SK-N-SH (cell line): ENCODE data around the gene LDB3. TPM values are rescaled to one million over a fixed set of nuclear protein-coding genes. Genes with fewer than 3 reads are reported as not detected.

Source experiments
- CTCF ChIA-PET: fragments of 300-600, 350-600 bp; formaldehyde crosslinking; extraction: SDS; loops from one replicate; lab custom pipeline; 2021; lab: Yijun Ruan, JAX
- POLR2A ChIA-PET: fragments of 350-600 bp; sonication (Branson Sonifier 250); formaldehyde crosslinking; extraction: SDS; loops from one replicate; lab custom pipeline; 2020; ENCODE audit warnings: antibody characterized with exemption, inconsistent platforms; lab: Yijun Ruan, JAX
- DNase-seq: peaks from one replicate; pipeline ENCODE4 v3.0.0; 2012
- H2AFZ ChIP-seq: fragments of 200-600 bp; sonication (generic); 2 replicates; pipeline ENCODE4 v1.8.1; 2016; ENCODE audit warnings: antibody characterized with exemption, mild to moderate bottlenecking, low read depth
- H3F3A ChIP-seq: fragments of 200-600 bp; sonication (generic); replicated peaks from 2 replicates; pipeline ENCODE3; 2016; ENCODE audit warnings: antibody characterized with exemption, mild to moderate bottlenecking; ENCODE audit not compliant: insufficient read depth
- H3K27ac ChIP-seq, 2 experiments: fragments of 200-500 bp in 1 of 2; fragments of 200-600 bp in 1 of 2; sonication (Bioruptor generic) in 1 of 2; sonication (generic), shearing (Covaris generic) in 1 of 2; 2 replicates each; pipeline versions ENCODE4 v1.5.1 to v1.6.1; 2014 to 2016; ENCODE audit warnings: low read depth in 2 of 2, inconsistent platforms in 1 of 2, low read length in 1 of 2, mild to moderate bottlenecking in 1 of 2, mixed read lengths in 1 of 2
- H3K27me3 ChIP-seq: fragments of 200-600 bp; sonication (generic), shearing (Covaris generic); 2 replicates; pipeline ENCODE4 v1.6.1; 2016; ENCODE audit warnings: mixed run types; ENCODE audit not compliant: insufficient read depth
- H3K36me3 ChIP-seq, 2 experiments: fragments of 200-500 bp in 1 of 2; fragments of 200-600 bp in 1 of 2; sonication (Bioruptor generic) in 1 of 2; sonication (generic) in 1 of 2; replicated peaks in 1 of 2; 2 replicates each; pipeline versions ENCODE3 to v1.5.1; 2014 to 2016; ENCODE audit warnings: low read length in 1 of 2, mild to moderate bottlenecking in 1 of 2; ENCODE audit not compliant: insufficient read depth in 2 of 2, control insufficient read depth in 1 of 2
- H3K4me1 ChIP-seq, 2 experiments: fragments of 200-500 bp in 1 of 2; fragments of 200-600 bp in 1 of 2; sonication (Bioruptor generic) in 1 of 2; sonication (generic), shearing (Covaris generic) in 1 of 2; 2 replicates each; pipeline versions ENCODE4 v1.5.1 to v1.6.1; 2014 to 2016; ENCODE audit warnings: low read depth in 1 of 2, low read length in 1 of 2, mixed run types in 1 of 2; ENCODE audit not compliant: insufficient read depth in 2 of 2, control insufficient read depth in 1 of 2
- H3K4me2 ChIP-seq: fragments of 200-600 bp; sonication (generic), shearing (Covaris generic); 2 replicates; pipeline ENCODE4 v1.6.1; 2017; ENCODE audit warnings: mixed run types
- H3K4me3 ChIP-seq, 2 experiments: fragments of 200-500 bp in 1 of 2; fragments of 200-600 bp in 1 of 2; sonication (Bioruptor generic) in 1 of 2; sonication (generic), shearing (Covaris generic) in 1 of 2; 2 replicates each; pipeline versions ENCODE4 v1.5.1 to v1.8.1; 2014 to 2016; ENCODE audit warnings: low read depth in 2 of 2, inconsistent platforms in 1 of 2, low read length in 1 of 2, mild to moderate bottlenecking in 1 of 2, mixed read lengths in 1 of 2, moderate library complexity in 1 of 2
- H3K79me2 ChIP-seq: fragments of 200-600 bp; sonication (generic); 2 replicates; pipeline ENCODE4 v1.8.1; 2017; ENCODE audit warnings: mild to moderate bottlenecking; ENCODE audit not compliant: insufficient read depth
- H3K9ac ChIP-seq: fragments of 200-600 bp; sonication (generic); 2 replicates; pipeline ENCODE4 v1.6.1; 2017; ENCODE audit warnings: mixed run types
- H3K9me2 ChIP-seq: fragments of 200-600 bp; sonication (generic); 2 replicates; pipeline ENCODE4 v1.6.1; 2017; ENCODE audit warnings: mixed run types
- H3K9me3 ChIP-seq: fragments of 200-600 bp; sonication (generic); 2 replicates; pipeline ENCODE4 v1.6.1; 2017; ENCODE audit warnings: mixed run types, mild to moderate bottlenecking, moderate library complexity
- H4K20me1 ChIP-seq: fragments of 200-600 bp; sonication (generic); 2 replicates; pipeline ENCODE4 v1.6.1; 2017; ENCODE audit warnings: mild to moderate bottlenecking, mixed run types; ENCODE audit not compliant: insufficient read depth
- CHD2 ChIP-seq: fragments of 150-350 bp; IDR thresholded peaks from 2 replicates; pipeline ENCODE4 v1.6.1; 2018; ENCODE audit warnings: low read length; ENCODE audit not compliant: partially characterized antibody
- CTCF ChIP-seq: fragments of 200-600 bp; sonication (generic); IDR thresholded peaks from 2 replicates; pipeline ENCODE4 v1.6.1; 2017; ENCODE audit warnings: antibody characterized with exemption, mild to moderate bottlenecking, moderate library complexity
- ELF1 ChIP-seq: IDR thresholded peaks from 2 replicates; pipeline ENCODE4 v1.4.0; 2012
- EP300 ChIP-seq, 2 experiments: IDR thresholded peaks; 2 replicates each; pipeline versions ENCODE4 v1.4.0 to v1.6.1; 2012; ENCODE audit warnings: borderline replicate concordance in 1 of 2, low read depth in 1 of 2, low read length in 1 of 2
- EZH2phosphoT487 ChIP-seq: fragments of 200-600 bp; sonication (generic); IDR thresholded peaks from 2 replicates; pipeline ENCODE4 v1.6.1; 2017; ENCODE audit warnings: low read depth, mixed run types, mild to moderate bottlenecking, antibody characterized with exemption, moderate library complexity, borderline replicate concordance
- FOXM1 ChIP-seq: IDR thresholded peaks from 2 replicates; pipeline ENCODE4 v1.4.0; 2012; ENCODE audit warnings: low read depth, mild to moderate bottlenecking
- GABPA ChIP-seq: IDR thresholded peaks from 2 replicates; pipeline ENCODE4 v1.4.0; 2012; ENCODE audit warnings: low read depth, mild to moderate bottlenecking
- GATA2 ChIP-seq: sonication (generic); formaldehyde crosslinking; IDR thresholded peaks from 2 replicates; pipeline ENCODE4 v1.5.0; 2020; ENCODE audit warnings: mild to moderate bottlenecking, missing genetic modification reagents
- JUND ChIP-seq: IDR thresholded peaks from 2 replicates; pipeline ENCODE4 v1.4.0; 2012
- PBX3 ChIP-seq: IDR thresholded peaks from 2 replicates; pipeline ENCODE4; 2012
- REST ChIP-seq: IDR thresholded peaks from 2 replicates; pipeline ENCODE4 v1.6.1; 2012; ENCODE audit warnings: mild to moderate bottlenecking, low read depth, low read length, moderate library complexity
- RXRA ChIP-seq: IDR thresholded peaks from 2 replicates; pipeline ENCODE4 v1.4.0; 2012; ENCODE audit warnings: low read depth, mild to moderate bottlenecking, borderline replicate concordance
- TAF1 ChIP-seq: IDR thresholded peaks from 2 replicates; pipeline ENCODE4 v1.6.1; 2012; ENCODE audit warnings: low read depth, mild to moderate bottlenecking, low read length, moderate library complexity, borderline replicate concordance
- TCF12 ChIP-seq: IDR thresholded peaks from 2 replicates; pipeline ENCODE4 v1.4.0; 2012
- TEAD4 ChIP-seq: IDR thresholded peaks from 2 replicates; pipeline ENCODE4 v1.4.0; 2012; ENCODE audit warnings: mild to moderate bottlenecking, borderline replicate concordance; ENCODE audit not compliant: insufficient read depth
- USF1 ChIP-seq: IDR thresholded peaks from 2 replicates; pipeline ENCODE4 v1.4.0; 2012; ENCODE audit warnings: low read depth, borderline replicate concordance
- USF2 ChIP-seq: fragments of 150-350 bp; IDR thresholded peaks from 2 replicates; pipeline ENCODE4 v1.6.1; 2017; ENCODE audit warnings: antibody characterized with exemption, low read length, low read depth, borderline replicate concordance
- WGBS: methylation state at CpG from one replicate; pipeline ENCODE4 v1.1.6; 2017; ENCODE audit warnings: low lambda C conversion rate; 5-methylcytosine and 5-hydroxymethylcytosine counted together
- polyA plus RNA-seq, 3 experiments: library from polyadenylated mRNA; depleted of rRNA; stranded (reverse); fragments of >200 nt; gene quantifications; 2 replicates each; pipeline ENCODE4 v1.2.3, GENCODE V29; 2012

The LDB3 gene
- polyA plus RNA-seq, 1 of the 3 experiments (the other 2 are of a cell fraction): 0.48 TPM

GRCh38 chr10:86646933-86647332 lies 21.4 kb upstream of the LDB3 start:
- TF ChIP-seq CHD2: no peak
- no peaks in the 10 kb centered on the region for H3K9me3 ChIP-seq
- no peaks in the 10 kb centered on the region for H4K20me1 ChIP-seq
- H3K27me3 ChIP-seq: no peaks in the 10 kb centered on the region
- H3K9ac ChIP-seq: no peak overlapping the region
- H3K79me2 ChIP-seq: no peaks in the 10 kb centered on the region
- ChIA-PET POLR2A (no interaction called here), CTCF (interaction anchor here (0.7 to 3.2 kb wide), 5 partner anchors 13 to 298 kb away, joined by 3 to 11 read pairs (median 3); no protein-coding TSS in a partner anchor)
- no peak overlapping the region for H3K4me3 ChIP-seq
- no peak overlapping the region for H3K27ac ChIP-seq
- no peak overlapping the region for H3K4me2 ChIP-seq
- H3K9me2 ChIP-seq: no peaks in the 10 kb centered on the region
- H3K36me3 ChIP-seq: no peaks in the 10 kb centered on the region
- H2AFZ ChIP-seq: no peak overlapping the region
- H3F3A ChIP-seq: peaks cover 11% of the 10 kb centered on the region
- peak; percentile 5 for DNase-seq
- peaks cover 11 to 37% of the 10 kb centered on the region in 2 experiments for H3K4me1 ChIP-seq
- WGBS: 86% methylated on average over 6 of the region's 6 CpGs

GRCh38 chr10:86647773-86648703 lies 20.3 kb upstream of the LDB3 start:
- Histone ChIP-seq H3K27me3 (no peaks in the 10 kb centered on the region), H3K9ac (no peak overlapping the region), H3K27ac (peak overlapping the region; percentile 19 to 63; a peak in 3 of 4 replicates), H3K4me1 (peaks cover 11 to 37% of the 10 kb centered on the region in 2 experiments), H3K4me3 (no peak overlapping the region), H3K9me2 (no peaks in the 10 kb centered on the region), H3F3A (peaks cover 11% of the 10 kb centered on the region), H3K36me3 (no peaks in the 10 kb centered on the region), H3K9me3 (no peaks in the 10 kb centered on the region), H3K4me2 (peak overlapping the region; percentile 51), H4K20me1 (no peaks in the 10 kb centered on the region), H3K79me2 (no peaks in the 10 kb centered on the region), H2AFZ (no peak overlapping the region)
- DNase-seq: peak; percentile 42
- 67% methylated on average over 11 of the region's 13 CpGs for WGBS
- ChIA-PET POLR2A (no interaction called here), CTCF (interaction anchor here (1.0 to 3.2 kb wide), 5 partner anchors 9 to 36 kb away, joined by 3 to 11 read pairs (median 3); no protein-coding TSS in a partner anchor)
- peak; percentile 69 for TF ChIP-seq TCF12
- TF ChIP-seq PBX3: peak; percentile 92
- TF ChIP-seq TAF1: no peak
- TF ChIP-seq EZH2phosphoT487: no peak
- TF ChIP-seq USF1: no peak
- no peak for TF ChIP-seq CTCF
- no peak; the same call in 1 of the 2 replicates for TF ChIP-seq JUND
- TF ChIP-seq REST: no peak
- TF ChIP-seq FOXM1: no peak
- TF ChIP-seq RXRA: no peak; the same call in 1 of the 2 replicates
- TF ChIP-seq TEAD4: peak; percentile 21; the same call in 1 of the 2 replicates
- TF ChIP-seq ELF1: no peak
- no peak for TF ChIP-seq USF2
- peak in 1 of 2 experiments; percentile 12; a peak in 2 of 4 replicates for TF ChIP-seq EP300 (IDR thresholded peaks at IDR 0.05; ENCODE audit: borderline replicate concordance in 1 of 2, low read depth in 1 of 2, low read length in 1 of 2)
- no peak for TF ChIP-seq GATA2 (CRISPR knock-in tag)
- TF ChIP-seq GABPA: no peak
